Neural cell (in vitro differentiated cells): ENCODE results near the gene INPP1. TPM values are rescaled to one million over a fixed set of nuclear protein-coding genes. Genes with fewer than 3 reads are reported as not detected.

Experiments used
- H2AFZ ChIP-seq: fragments of 200-600, 300-800 bp; sonication (generic), shearing (Covaris generic); 2 replicates; pipeline ENCODE4 v1.6.0; 2014; ENCODE audit warnings: low read depth, mild to moderate bottlenecking, antibody characterized with exemption, low read length, moderate library complexity
- H3F3A ChIP-seq: fragments of 200-600 bp; shearing (Covaris generic); 2 replicates; pipeline ENCODE4 v1.6.1; 2016; ENCODE audit warnings: mild to moderate bottlenecking, moderate library complexity, mixed read lengths, antibody characterized with exemption, low read length; ENCODE audit not compliant: insufficient read depth, poor library complexity, severe bottlenecking
- H3K27ac ChIP-seq: fragments of 200-600, 300-800 bp; sonication (generic), shearing (Covaris generic); 2 replicates; pipeline ENCODE4 v1.5.1; 2014; ENCODE audit warnings: mild to moderate bottlenecking, low read length, moderate library complexity
- H3K27me3 ChIP-seq: fragments of 300-800, 200-600 bp; sonication (generic), shearing (Covaris generic); 2 replicates; pipeline ENCODE4 v1.6.0; 2014; ENCODE audit warnings: mild to moderate bottlenecking, low read depth, low read length, moderate library complexity; ENCODE audit not compliant: insufficient read depth
- H3K36me3 ChIP-seq: fragments of 300-800, 200-600 bp; sonication (generic), shearing (Covaris generic); 2 replicates; pipeline ENCODE4 v1.5.1; 2014; ENCODE audit warnings: mild to moderate bottlenecking, antibody characterized with exemption, low read length, moderate library complexity; ENCODE audit not compliant: insufficient read depth
- H3K4me2 ChIP-seq: fragments of 300-800, 200-600 bp; sonication (generic), shearing (Covaris generic); 2 replicates; pipeline ENCODE4 v1.6.0; 2014; ENCODE audit warnings: mild to moderate bottlenecking, low read length
- H3K4me3 ChIP-seq: fragments of 300-800, 200-600 bp; sonication (generic), shearing (Covaris generic); 2 replicates; pipeline ENCODE4 v1.5.1; 2014; ENCODE audit warnings: mild to moderate bottlenecking, low read length, moderate library complexity
- H3K79me2 ChIP-seq: fragments of 200-600 bp; shearing (Covaris generic); replicated peaks from 2 replicates; pipeline ENCODE4 v1.6.0; 2014; ENCODE audit warnings: mild to moderate bottlenecking, low read length, moderate library complexity; ENCODE audit not compliant: insufficient read depth
- H3K9ac ChIP-seq: fragments of 300-800, 200-600 bp; sonication (generic), shearing (Covaris generic); 2 replicates; pipeline ENCODE4 v1.6.1; 2016; ENCODE audit warnings: mild to moderate bottlenecking, low read length, mixed read lengths
- H3K9me2 ChIP-seq: fragments of 200-600 bp; shearing (Covaris generic); 2 replicates; pipeline ENCODE4 v1.6.1; 2016; ENCODE audit warnings: mild to moderate bottlenecking, low read length, mixed read lengths; ENCODE audit not compliant: insufficient read depth
- H3K9me3 ChIP-seq: fragments of 200-600, 300-800 bp; sonication (generic), shearing (Covaris generic); 2 replicates; pipeline ENCODE4 v1.6.1; 2016; ENCODE audit warnings: mild to moderate bottlenecking, mixed run types, low read length, moderate library complexity, mixed read lengths
- H4K20me1 ChIP-seq: fragments of 200-600 bp; shearing (Covaris generic); 2 replicates; pipeline ENCODE4 v1.6.1; 2016; ENCODE audit warnings: mild to moderate bottlenecking, mixed run types; ENCODE audit not compliant: insufficient read depth
- EP300 ChIP-seq: fragments of 450-650 bp; conservative IDR thresholded peaks from 2 replicates; pipeline ENCODE4 v1.6.1; 2014; ENCODE audit warnings: antibody characterized with exemption, mild to moderate bottlenecking, moderate library complexity; ENCODE audit not compliant: poor library complexity, severe bottlenecking
- EZH2 ChIP-seq: fragments of 200-600, 300-800 bp; shearing (Covaris generic), sonication (generic); IDR thresholded peaks from 2 replicates; pipeline ENCODE4 v1.6.1; 2014; ENCODE audit warnings: antibody characterized with exemption, low read length, borderline replicate concordance, mild to moderate bottlenecking; ENCODE audit not compliant: insufficient read depth, poor library complexity, severe bottlenecking
- MXI1 ChIP-seq: fragments of 450-650 bp; conservative IDR thresholded peaks from 2 replicates; pipeline ENCODE4 v1.6.1; 2014; ENCODE audit warnings: antibody characterized with exemption, mild to moderate bottlenecking; ENCODE audit not compliant: poor library complexity, severe bottlenecking
- POLR2AphosphoS5 ChIP-seq: IDR thresholded peaks from 2 replicates; pipeline ENCODE4 v1.6.1; 2012
- RAD21 ChIP-seq: fragments of 450-650 bp; conservative IDR thresholded peaks from 2 replicates; pipeline ENCODE4 v1.6.1; 2014; ENCODE audit warnings: antibody characterized with exemption, mild to moderate bottlenecking, moderate library complexity
- REST ChIP-seq: IDR thresholded peaks from 2 replicates; pipeline ENCODE4 v1.6.1; 2012; ENCODE audit warnings: borderline replicate concordance
- SMC3 ChIP-seq: fragments of 450-650 bp; conservative IDR thresholded peaks from 2 replicates; pipeline ENCODE4 v1.6.1; 2014; ENCODE audit warnings: antibody characterized with exemption, mild to moderate bottlenecking, moderate library complexity; ENCODE audit not compliant: poor library complexity
- TAF1 ChIP-seq: IDR thresholded peaks from 2 replicates; pipeline ENCODE4 v1.6.1; 2012; ENCODE audit warnings: low read depth
- polyA plus RNA-seq: library from polyadenylated mRNA; depleted of rRNA; stranded (reverse); fragments of >200 nt; gene quantifications from 2 replicates; pipeline ENCODE4 v1.2.3, GENCODE V29; 2014
- TF ChIP-seq, protein P1 (sequence below): fragments of 450-650 bp; IDR thresholded peaks from 2 replicates; pipeline ENCODE4 v1.5.1; 2014; ENCODE audit warnings: antibody characterized with exemption, mild to moderate bottlenecking, moderate library complexity; ENCODE audit not compliant: poor library complexity, severe bottlenecking

The INPP1 gene
- polyA plus RNA-seq, 1 donor from 2014 or later: 15.1 TPM

DNA sequence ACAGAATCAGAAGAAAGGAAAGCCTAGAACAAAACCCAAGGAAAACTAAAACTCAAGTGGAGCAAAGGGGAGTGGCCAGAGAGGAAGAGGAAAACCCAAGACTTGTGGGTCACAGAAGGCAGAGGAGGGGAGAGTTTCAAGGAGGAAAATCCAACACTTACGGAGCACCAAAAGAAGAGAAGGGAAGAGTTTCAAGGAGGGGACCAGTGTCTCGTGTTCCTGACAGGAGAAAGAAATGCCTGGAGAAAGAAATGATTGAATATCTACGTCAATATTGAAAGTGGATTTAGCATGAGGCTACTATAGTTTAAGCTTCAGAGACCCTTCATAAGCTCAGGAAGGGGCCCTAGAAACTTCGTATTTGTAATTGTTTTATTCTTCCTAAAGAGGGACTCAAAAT is 63.4 kb downstream of the INPP1 start:
- Histone ChIP-seq H3K36me3 (no peaks in the 10 kb centered on the region), H3K9me2 (no peaks in the 10 kb centered on the region), H3K79me2 (peaks cover 10% of the 10 kb centered on the region), H4K20me1 (no peaks in the 10 kb centered on the region), H3K27ac (no peak overlapping the region), H2AFZ (no peak overlapping the region), H3K4me2 (no peak overlapping the region), H3K9ac (no peak overlapping the region), H3K9me3 (no peaks in the 10 kb centered on the region), H3F3A (no peaks in the 10 kb centered on the region), H3K4me3 (no peak overlapping the region), H3K27me3 (peaks cover 7% of the 10 kb centered on the region)
- TF ChIP-seq EZH2 (no peak), TAF1 (no peak), REST (no peak), POLR2AphosphoS5 (no peak), RAD21 (no peak), SMC3 (no peak), EP300 (no peak), MXI1 (no peak)
- TF ChIP-seq, protein P1, sequence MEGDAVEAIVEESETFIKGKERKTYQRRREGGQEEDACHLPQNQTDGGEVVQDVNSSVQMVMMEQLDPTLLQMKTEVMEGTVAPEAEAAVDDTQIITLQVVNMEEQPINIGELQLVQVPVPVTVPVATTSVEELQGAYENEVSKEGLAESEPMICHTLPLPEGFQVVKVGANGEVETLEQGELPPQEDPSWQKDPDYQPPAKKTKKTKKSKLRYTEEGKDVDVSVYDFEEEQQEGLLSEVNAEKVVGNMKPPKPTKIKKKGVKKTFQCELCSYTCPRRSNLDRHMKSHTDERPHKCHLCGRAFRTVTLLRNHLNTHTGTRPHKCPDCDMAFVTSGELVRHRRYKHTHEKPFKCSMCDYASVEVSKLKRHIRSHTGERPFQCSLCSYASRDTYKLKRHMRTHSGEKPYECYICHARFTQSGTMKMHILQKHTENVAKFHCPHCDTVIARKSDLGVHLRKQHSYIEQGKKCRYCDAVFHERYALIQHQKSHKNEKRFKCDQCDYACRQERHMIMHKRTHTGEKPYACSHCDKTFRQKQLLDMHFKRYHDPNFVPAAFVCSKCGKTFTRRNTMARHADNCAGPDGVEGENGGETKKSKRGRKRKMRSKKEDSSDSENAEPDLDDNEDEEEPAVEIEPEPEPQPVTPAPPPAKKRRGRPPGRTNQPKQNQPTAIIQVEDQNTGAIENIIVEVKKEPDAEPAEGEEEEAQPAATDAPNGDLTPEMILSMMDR: no peak

GRCh38 chr2:190407246-190407661 is 63.9 kb downstream of the INPP1 start:
- H3K27me3 ChIP-seq: peaks cover 7% of the 10 kb centered on the region
- H3K27ac ChIP-seq: peak overlapping the region; percentile 56
- peak overlapping the region; percentile 87 for H3K4me3 ChIP-seq
- no peaks in the 10 kb centered on the region for H3F3A ChIP-seq
- TF ChIP-seq TAF1 (no peak), POLR2AphosphoS5 (no peak), EP300 (no peak)
- TF ChIP-seq, protein P1: no peak
- H3K4me2 ChIP-seq: peak overlapping the region; percentile 94
- H3K9me2 ChIP-seq: no peaks in the 10 kb centered on the region
- H2AFZ ChIP-seq: peak overlapping the region; percentile 60
- H3K36me3 ChIP-seq: no peaks in the 10 kb centered on the region
- peaks cover 10% of the 10 kb centered on the region for H3K79me2 ChIP-seq
- peak overlapping the region; percentile 89 for H3K9ac ChIP-seq
- H4K20me1 ChIP-seq: no peaks in the 10 kb centered on the region
- H3K9me3 ChIP-seq: no peaks in the 10 kb centered on the region
